ENCODE measurements around the gene DGKH. TPM values are rescaled to one million over a fixed set of nuclear protein-coding genes. Genes with fewer than 3 reads are reported as not detected.
"Not testable (repeated sequence)": the region's sequence is repeated elsewhere in the genome, so short reads cannot be mapped to it uniquely, and the experiment has no call there.

The DGKH gene
- total RNA-seq, 2 experiments from 2014 or later, result 20.3 to 20.7 TPM

GRCh38 chr13:42153199-42154113, 105.0 kb downstream of the DGKH start:
- H3K27ac Mint-ChIP-seq, result no peak overlapping the region
- H3K4me1 Mint-ChIP-seq (ENCODE audit: low read depth), result peaks cover 11% of the 10 kb centered on the region
- no peak overlapping the region for H3K4me3 Mint-ChIP-seq
- peaks cover 16% of the 10 kb centered on the region for H3K36me3 Mint-ChIP-seq (ENCODE audit: low read depth)
- ChIA-PET CTCF (no interaction called here), POLR2A (no interaction called here)
- DNase-seq, result no peak
- ATAC-seq, result no peak
- no peaks in the 10 kb centered on the region for H3K9me3 Mint-ChIP-seq (ENCODE audit: insufficient read depth)
- no peaks in the 10 kb centered on the region for H3K27me3 Mint-ChIP-seq (ENCODE audit: low read depth)

GRCh38 chr13:42155251-42155650, 106.8 kb downstream of the DGKH start:
- H3K27me3 Mint-ChIP-seq (ENCODE audit: low read depth), result no peaks in the 10 kb centered on the region
- CTCF ChIA-PET, result no interaction called here
- H3K9me3 Mint-ChIP-seq (ENCODE audit: insufficient read depth), result no peaks in the 10 kb centered on the region
- DNase-seq (no peak), ATAC-seq (no peak)
- no peak overlapping the region for H3K4me3 Mint-ChIP-seq
- no peaks in the 10 kb centered on the region for H3K4me1 Mint-ChIP-seq (ENCODE audit: low read depth)
- H3K27ac Mint-ChIP-seq, result no peak overlapping the region
- H3K36me3 Mint-ChIP-seq (ENCODE audit: low read depth), result peaks cover 20% of the 10 kb centered on the region
- POLR2A ChIA-PET, result no interaction called here

GRCh38 chr13:42163338-42163737, 114.9 kb downstream of the DGKH start:
- H3K27ac Mint-ChIP-seq; DNase-seq; H3K9me3 Mint-ChIP-seq (ENCODE audit: insufficient read depth); H3K27me3 Mint-ChIP-seq (ENCODE audit: low read depth); POLR2A ChIA-PET; H3K4me1 Mint-ChIP-seq (ENCODE audit: low read depth); ATAC-seq; CTCF ChIA-PET; H3K4me3 Mint-ChIP-seq: not testable (repeated sequence)
- H3K36me3 Mint-ChIP-seq (ENCODE audit: low read depth), result peaks cover 37% of the 10 kb centered on the region

GRCh38 chr13:42163910-42164309, 115.5 kb downstream of the DGKH start:
- H3K4me3 Mint-ChIP-seq; H3K27ac Mint-ChIP-seq; H3K4me1 Mint-ChIP-seq (ENCODE audit: low read depth); POLR2A ChIA-PET; H3K9me3 Mint-ChIP-seq (ENCODE audit: insufficient read depth); DNase-seq; ATAC-seq; CTCF ChIA-PET; H3K27me3 Mint-ChIP-seq (ENCODE audit: low read depth): not testable (repeated sequence)
- H3K36me3 Mint-ChIP-seq (ENCODE audit: low read depth), result peaks cover 42% of the 10 kb centered on the region

- CTCF ChIA-PET, result no interaction called here
- no peak for ATAC-seq
These were observed 116.2 kb downstream of the DGKH start for GRCh38 chr13:42164557-42165125.

GRCh38 chr13:42168496-42168895, 120.0 kb downstream of the DGKH start:
- CTCF ChIA-PET, result no interaction called here
- Mint-ChIP-seq H3K27me3 (ENCODE audit: low read depth) (no peaks in the 10 kb centered on the region), H3K9me3 (ENCODE audit: insufficient read depth) (no peaks in the 10 kb centered on the region), H3K4me1 (ENCODE audit: low read depth) (no peaks in the 10 kb centered on the region), H3K4me3 (no peak overlapping the region), H3K36me3 (ENCODE audit: low read depth) (peaks cover 36% of the 10 kb centered on the region), H3K27ac (no peak overlapping the region)
- DNase-seq (no peak), ATAC-seq (no peak)
- POLR2A ChIA-PET, result interaction anchor here (0.7 kb wide), 1 partner anchor 23 kb away, joined by 3 read pairs; no protein-coding TSS in a partner anchor

More at GRCh38 chr13:42164557-42165125, 116.2 kb downstream of the DGKH start:
- POLR2A ChIA-PET, result no interaction called here
- peaks cover 46% of the 10 kb centered on the region for H3K36me3 Mint-ChIP-seq (ENCODE audit: low read depth)
- DNase-seq, result no peak
- no peaks in the 10 kb centered on the region for H3K9me3 Mint-ChIP-seq (ENCODE audit: insufficient read depth)
- H3K27ac Mint-ChIP-seq, result no peak overlapping the region
- H3K4me1 Mint-ChIP-seq (ENCODE audit: low read depth), result no peaks in the 10 kb centered on the region
- no peaks in the 10 kb centered on the region for H3K27me3 Mint-ChIP-seq (ENCODE audit: low read depth)
- no peak overlapping the region for H3K4me3 Mint-ChIP-seq

- DNase-seq (no peak), ATAC-seq (no peak)
- Mint-ChIP-seq H3K27ac (no peak overlapping the region), H3K9me3 (ENCODE audit: insufficient read depth) (no peaks in the 10 kb centered on the region), H3K27me3 (ENCODE audit: low read depth) (no peaks in the 10 kb centered on the region), H3K4me1 (ENCODE audit: low read depth) (no peaks in the 10 kb centered on the region), H3K36me3 (ENCODE audit: low read depth) (peaks cover 42% of the 10 kb centered on the region), H3K4me3 (no peak overlapping the region)
- ChIA-PET POLR2A (no interaction called here), CTCF (no interaction called here)
These were observed 121.6 kb downstream of the DGKH start for GRCh38 chr13:42170029-42170428.

- Mint-ChIP-seq H3K27me3 (ENCODE audit: low read depth) (no peaks in the 10 kb centered on the region), H3K4me1 (ENCODE audit: low read depth) (peaks cover 13% of the 10 kb centered on the region), H3K36me3 (ENCODE audit: low read depth) (peaks cover 38% of the 10 kb centered on the region), H3K9me3 (ENCODE audit: insufficient read depth) (no peaks in the 10 kb centered on the region), H3K4me3 (no peak overlapping the region), H3K27ac (no peak overlapping the region)
- DNase-seq (no peak), ATAC-seq (no peak)
- ChIA-PET POLR2A (no interaction called here), CTCF (no interaction called here)
These were observed 125.4 kb downstream of the DGKH start for GRCh38 chr13:42173789-42174343.

- peaks cover 13% of the 10 kb centered on the region for H3K4me1 Mint-ChIP-seq (ENCODE audit: low read depth)
- ATAC-seq, result no peak
- H3K27me3 Mint-ChIP-seq (ENCODE audit: low read depth), result no peaks in the 10 kb centered on the region
- POLR2A ChIA-PET, result no interaction called here
- no peak for DNase-seq
- no peak overlapping the region for H3K4me3 Mint-ChIP-seq
- H3K27ac Mint-ChIP-seq, result no peak overlapping the region
- H3K9me3 Mint-ChIP-seq (ENCODE audit: insufficient read depth), result no peaks in the 10 kb centered on the region
- CTCF ChIA-PET, result no interaction called here
- peaks cover 33% of the 10 kb centered on the region for H3K36me3 Mint-ChIP-seq (ENCODE audit: low read depth)
These were observed 126.1 kb downstream of the DGKH start for GRCh38 chr13:42174344-42175162.

- peaks cover 33% of the 10 kb centered on the region for H3K36me3 Mint-ChIP-seq (ENCODE audit: low read depth)
- no peak for ATAC-seq
- peaks cover 13% of the 10 kb centered on the region for H3K4me1 Mint-ChIP-seq (ENCODE audit: low read depth)
- CTCF ChIA-PET, result interaction anchor here (1.2 kb wide), 1 partner anchor 66 kb away, joined by 3 read pairs; no protein-coding TSS in a partner anchor
- POLR2A ChIA-PET, result no interaction called here
- no peak overlapping the region for H3K4me3 Mint-ChIP-seq
- no peak for DNase-seq
- no peaks in the 10 kb centered on the region for H3K27me3 Mint-ChIP-seq (ENCODE audit: low read depth)
- no peaks in the 10 kb centered on the region for H3K9me3 Mint-ChIP-seq (ENCODE audit: insufficient read depth)
- peak overlapping the region; percentile 2 for H3K27ac Mint-ChIP-seq
These were observed 127.8 kb downstream of the DGKH start for GRCh38 chr13:42176294-42176693.

GRCh38 chr13:42177189-42177588, 128.7 kb downstream of the DGKH start:
- ChIA-PET CTCF (no interaction called here), POLR2A (no interaction called here)
- Mint-ChIP-seq H3K4me3 (no peak overlapping the region), H3K9me3 (ENCODE audit: insufficient read depth) (no peaks in the 10 kb centered on the region), H3K4me1 (ENCODE audit: low read depth) (peaks cover 13% of the 10 kb centered on the region), H3K27ac (no peak overlapping the region), H3K36me3 (ENCODE audit: low read depth) (peaks cover 33% of the 10 kb centered on the region), H3K27me3 (ENCODE audit: low read depth) (no peaks in the 10 kb centered on the region)
- DNase-seq, result no peak
- ATAC-seq, result no peak
